ENCODE data around the gene ZMAT5.

ZMAT5 gene

GRCh38 chr22:29702931-29703501 lies 63.8 kb downstream of the ZMAT5 start:
- TF ChIP-seq CSDC2 (CRISPR knock-in tag; IDR thresholded peaks at IDR 0.05), result no peak
- no peak for TF ChIP-seq ESRRG (CRISPR knock-in tag; IDR thresholded peaks at IDR 0.05)
- no peak for TF ChIP-seq PPARA (CRISPR knock-in tag; IDR thresholded peaks at IDR 0.05; ENCODE audit: borderline replicate concordance)
- no peak for TF ChIP-seq SNAI2 (CRISPR knock-in tag; IDR thresholded peaks at IDR 0.05)
- TF ChIP-seq ISL1 (CRISPR knock-in tag; IDR thresholded peaks at IDR 0.05), result no peak
- no peak for TF ChIP-seq CSRNP3 (CRISPR knock-in tag; IDR thresholded peaks at IDR 0.05)
- TF ChIP-seq ZFP30 (CRISPR knock-in tag; IDR thresholded peaks at IDR 0.05), result no peak
- no peak for TF ChIP-seq ZC3H10 (CRISPR knock-in tag; IDR thresholded peaks at IDR 0.05)
- TF ChIP-seq POU6F1 (CRISPR knock-in tag; IDR thresholded peaks at IDR 0.05; ENCODE audit: borderline replicate concordance, low read depth), result no peak
- TF ChIP-seq GLIS3 (CRISPR knock-in tag; IDR thresholded peaks at IDR 0.05), result no peak

GRCh38 chr22:29702000-29702930 lies 64.5 kb downstream of the ZMAT5 start:
- no peak for TF ChIP-seq ESRRG (CRISPR knock-in tag; IDR thresholded peaks at IDR 0.05)
- TF ChIP-seq PPARA (CRISPR knock-in tag; IDR thresholded peaks at IDR 0.05; ENCODE audit: borderline replicate concordance), result no peak
- TF ChIP-seq RARB (CRISPR knock-in tag; IDR thresholded peaks at IDR 0.05), result no peak
- no peak for TF ChIP-seq SNAI2 (CRISPR knock-in tag; IDR thresholded peaks at IDR 0.05)
- TF ChIP-seq ZFP30 (CRISPR knock-in tag; IDR thresholded peaks at IDR 0.05), result no peak
- TF ChIP-seq CSDC2 (CRISPR knock-in tag; IDR thresholded peaks at IDR 0.05), result no peak
- no peak for TF ChIP-seq ARNTL (CRISPR knock-in tag; IDR thresholded peaks at IDR 0.05; ENCODE audit: borderline replicate concordance, low read depth)
- TF ChIP-seq BACH2 (CRISPR knock-in tag; IDR thresholded peaks at IDR 0.05; ENCODE audit: borderline replicate concordance), result no peak
- no peak for TF ChIP-seq POU6F1 (CRISPR knock-in tag; IDR thresholded peaks at IDR 0.05; ENCODE audit: borderline replicate concordance, low read depth)
- TF ChIP-seq ZFP3 (CRISPR knock-in tag; IDR thresholded peaks at IDR 0.05), result no peak
- TF ChIP-seq ISL1 (CRISPR knock-in tag; IDR thresholded peaks at IDR 0.05), result no peak
- no peak for TF ChIP-seq CSRNP3 (CRISPR knock-in tag; IDR thresholded peaks at IDR 0.05)
- no peak for TF ChIP-seq ZNF70 (CRISPR knock-in tag; IDR thresholded peaks at IDR 0.05)
- ATAC-seq, result peak; percentile 8; the same call in 2 of the 3 replicates

More at GRCh38 chr22:29702931-29703501, 63.8 kb downstream of the ZMAT5 start:
- ATAC-seq, result no peak

DNA sequence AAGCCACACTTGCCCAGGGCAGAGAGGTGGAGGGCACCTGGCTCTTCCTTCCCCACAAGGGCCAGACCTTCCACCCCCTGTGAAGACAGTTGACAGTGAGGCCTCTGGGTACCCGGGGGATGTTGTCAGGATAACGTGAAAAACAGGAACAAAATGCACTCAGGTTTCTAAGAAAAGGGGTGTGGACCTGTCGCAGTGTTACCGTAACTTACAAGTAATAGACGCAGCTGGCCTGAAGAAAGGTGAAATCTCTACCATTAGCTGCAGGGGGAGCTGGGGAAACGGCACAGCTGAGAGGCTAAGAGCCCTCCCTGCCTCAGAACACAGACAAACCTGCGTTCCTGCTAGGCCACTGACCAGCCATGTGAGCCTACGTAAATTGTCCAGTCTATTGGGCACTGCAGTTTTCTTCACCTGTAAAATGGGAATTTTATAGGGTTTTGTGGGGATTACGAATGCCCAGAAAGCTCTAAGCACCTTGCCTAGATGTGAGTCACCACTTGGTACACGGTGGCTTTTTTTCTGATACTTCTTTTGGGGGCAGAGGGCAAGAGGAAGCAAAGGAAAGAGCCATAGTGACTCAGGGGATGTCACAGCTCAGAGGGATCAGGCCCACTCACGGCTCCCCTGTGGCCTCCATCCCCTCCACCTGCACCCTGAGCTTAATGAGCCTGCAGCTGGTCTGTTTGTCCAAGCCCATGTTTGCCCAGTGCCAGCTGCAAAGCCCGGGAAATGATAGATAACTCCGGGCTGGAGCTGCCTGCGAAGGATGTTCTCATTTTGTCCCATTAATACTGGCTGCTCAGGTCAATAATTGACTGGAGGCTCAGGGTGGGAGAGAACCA lies 65.4 kb downstream of the ZMAT5 start:
- TF ChIP-seq TSHZ2 (CRISPR knock-in tag; IDR thresholded peaks at IDR 0.05), result no peak
- no peak for TF ChIP-seq ZC3H10 (CRISPR knock-in tag; IDR thresholded peaks at IDR 0.05)
- TF ChIP-seq ARNTL (CRISPR knock-in tag; IDR thresholded peaks at IDR 0.05; ENCODE audit: borderline replicate concordance, low read depth), result no peak
- no peak for TF ChIP-seq ZNF70 (CRISPR knock-in tag; IDR thresholded peaks at IDR 0.05)
- no peak for TF ChIP-seq ZFP3 (CRISPR knock-in tag; IDR thresholded peaks at IDR 0.05)
- no peak for TF ChIP-seq SNAI2 (CRISPR knock-in tag; IDR thresholded peaks at IDR 0.05)
- no peak for TF ChIP-seq ESRRG (CRISPR knock-in tag; IDR thresholded peaks at IDR 0.05)
- no peak; the same call in 2 of the 3 replicates for ATAC-seq

Data from SK-N-SH treated with all-trans-retinoic acid at 6 μM for 48 hours (cell line).